NB4 (cell line): ENCODE results near the gene TBC1D23.

Experiments used
- DNase-seq: peaks from one replicate; pipeline ENCODE4 v3.0.0; 2010; ENCODE audit warnings: low read depth
- H3K4me3 ChIP-seq: one replicate; pipeline ENCODE4 v1.5.1; 2011; ENCODE audit warnings: mild to moderate bottlenecking, low read depth, low read length, moderate library complexity
- MYC ChIP-seq: IDR thresholded peaks from 2 replicates; pipeline ENCODE4 v1.6.1; 2011; ENCODE audit warnings: low read depth, low read length
- POLR2A ChIP-seq: IDR thresholded peaks from 2 replicates; pipeline ENCODE4 v1.6.1; 2011; ENCODE audit warnings: mild to moderate bottlenecking; ENCODE audit not compliant: insufficient read length; ENCODE audit errors: extremely low read depth
- TF ChIP-seq, protein P1 (sequence below): IDR thresholded peaks from one replicate; pipeline ENCODE4 v1.5.1; 2012; ENCODE audit warnings: low read depth, low read length
- TF ChIP-seq, protein P2 (sequence below): IDR thresholded peaks from 2 replicates; pipeline ENCODE4 v1.6.1; 2011; ENCODE audit warnings: low read depth, low read length

TBC1D23 gene

DNA sequence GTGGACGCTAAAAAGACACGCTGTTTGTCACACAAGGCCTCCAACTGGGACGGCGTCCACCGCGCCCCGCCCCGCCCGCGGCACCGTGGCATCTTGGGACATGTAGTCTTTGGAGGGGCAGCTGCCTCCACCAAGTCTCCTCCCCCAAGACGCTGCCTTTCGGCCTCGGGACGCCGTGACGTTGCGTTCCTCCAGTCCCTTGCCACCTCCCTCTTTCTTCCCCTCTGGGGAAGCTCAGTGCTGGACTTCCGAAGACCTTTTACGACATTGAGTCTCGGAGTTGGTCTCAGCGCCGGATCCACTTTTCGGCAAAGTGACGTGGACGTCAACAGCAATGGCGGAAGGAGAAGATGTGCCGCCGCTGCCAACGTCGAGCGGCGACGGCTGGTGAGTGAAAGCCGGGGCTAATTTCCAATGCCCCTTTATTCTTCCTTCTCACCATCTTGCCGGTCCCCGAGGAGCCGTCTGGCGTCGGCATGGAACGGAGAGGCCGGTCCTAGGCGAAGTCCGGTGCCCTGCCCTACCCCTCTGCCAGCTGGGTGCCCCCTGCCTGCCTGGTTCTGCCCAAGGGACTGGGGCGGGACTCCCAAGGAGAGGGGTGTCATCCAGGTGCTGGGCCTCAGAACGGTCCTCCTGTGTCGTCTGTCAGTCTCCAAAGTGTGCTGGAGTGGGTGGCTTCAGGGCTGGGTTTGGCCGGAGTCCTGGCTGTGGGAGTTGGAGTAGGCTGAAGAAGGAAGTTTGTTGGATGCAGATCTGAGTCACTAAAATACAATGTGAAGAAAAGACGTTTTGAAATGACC, at the start of gene TBC1D23:
TSS of gene TBC1D23 (plus strand) at position 308 of the 800 bp plus-strand sequence. CDS start at position 335, 27 bp downstream.
- TF ChIP-seq MYC, result peak; percentile 78
- TF ChIP-seq POLR2A, result peak; percentile 78
- TF ChIP-seq, protein P1, sequence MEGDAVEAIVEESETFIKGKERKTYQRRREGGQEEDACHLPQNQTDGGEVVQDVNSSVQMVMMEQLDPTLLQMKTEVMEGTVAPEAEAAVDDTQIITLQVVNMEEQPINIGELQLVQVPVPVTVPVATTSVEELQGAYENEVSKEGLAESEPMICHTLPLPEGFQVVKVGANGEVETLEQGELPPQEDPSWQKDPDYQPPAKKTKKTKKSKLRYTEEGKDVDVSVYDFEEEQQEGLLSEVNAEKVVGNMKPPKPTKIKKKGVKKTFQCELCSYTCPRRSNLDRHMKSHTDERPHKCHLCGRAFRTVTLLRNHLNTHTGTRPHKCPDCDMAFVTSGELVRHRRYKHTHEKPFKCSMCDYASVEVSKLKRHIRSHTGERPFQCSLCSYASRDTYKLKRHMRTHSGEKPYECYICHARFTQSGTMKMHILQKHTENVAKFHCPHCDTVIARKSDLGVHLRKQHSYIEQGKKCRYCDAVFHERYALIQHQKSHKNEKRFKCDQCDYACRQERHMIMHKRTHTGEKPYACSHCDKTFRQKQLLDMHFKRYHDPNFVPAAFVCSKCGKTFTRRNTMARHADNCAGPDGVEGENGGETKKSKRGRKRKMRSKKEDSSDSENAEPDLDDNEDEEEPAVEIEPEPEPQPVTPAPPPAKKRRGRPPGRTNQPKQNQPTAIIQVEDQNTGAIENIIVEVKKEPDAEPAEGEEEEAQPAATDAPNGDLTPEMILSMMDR, result no peak
- TF ChIP-seq, protein P2, sequence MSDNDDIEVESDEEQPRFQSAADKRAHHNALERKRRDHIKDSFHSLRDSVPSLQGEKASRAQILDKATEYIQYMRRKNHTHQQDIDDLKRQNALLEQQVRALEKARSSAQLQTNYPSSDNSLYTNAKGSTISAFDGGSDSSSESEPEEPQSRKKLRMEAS, result peak; percentile 69
- H3K4me3 ChIP-seq, result peak within 1 kb of the TSS; percentile 81
- DNase-seq, result peak; percentile 99

DNA sequence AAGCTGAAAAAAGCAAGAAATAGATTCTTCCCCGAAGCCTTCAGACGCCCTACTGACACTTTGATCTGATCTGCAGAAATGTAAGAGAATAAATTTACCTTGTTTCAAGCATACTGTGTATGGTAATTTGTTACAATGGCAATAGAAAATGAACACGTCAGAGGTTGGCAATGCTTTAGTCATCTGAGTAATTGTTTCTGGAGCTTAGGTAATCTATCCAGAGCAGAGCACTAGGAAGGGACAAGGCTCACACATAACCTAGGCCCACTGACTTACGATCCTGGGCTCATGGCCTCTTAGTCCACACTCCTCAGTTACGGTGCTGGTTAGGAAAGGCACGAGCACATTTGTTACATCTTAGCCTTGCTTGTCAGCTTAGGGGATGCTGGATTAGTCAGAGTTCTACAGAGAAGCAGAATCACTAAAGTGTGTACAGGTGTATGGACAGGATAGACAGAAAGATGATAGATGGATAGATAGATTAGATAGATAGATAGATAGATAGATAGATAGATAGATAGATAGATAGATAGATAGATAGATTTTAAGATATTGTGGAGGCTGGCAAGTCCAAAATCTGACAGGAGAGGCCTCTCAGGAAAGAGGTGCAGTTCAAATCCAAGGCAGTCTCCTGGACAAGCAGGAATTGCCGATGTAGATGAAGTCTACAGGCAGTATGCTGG, 46.8 kb upstream of the TBC1D23 start:
- DNase-seq, result no peak
- TF ChIP-seq POLR2A, result no peak
- TF ChIP-seq, protein P1, result no peak
- TF ChIP-seq, protein P2, result no peak
- TF ChIP-seq MYC, result no peak
- H3K4me3 ChIP-seq, result no peak overlapping the region

DNA sequence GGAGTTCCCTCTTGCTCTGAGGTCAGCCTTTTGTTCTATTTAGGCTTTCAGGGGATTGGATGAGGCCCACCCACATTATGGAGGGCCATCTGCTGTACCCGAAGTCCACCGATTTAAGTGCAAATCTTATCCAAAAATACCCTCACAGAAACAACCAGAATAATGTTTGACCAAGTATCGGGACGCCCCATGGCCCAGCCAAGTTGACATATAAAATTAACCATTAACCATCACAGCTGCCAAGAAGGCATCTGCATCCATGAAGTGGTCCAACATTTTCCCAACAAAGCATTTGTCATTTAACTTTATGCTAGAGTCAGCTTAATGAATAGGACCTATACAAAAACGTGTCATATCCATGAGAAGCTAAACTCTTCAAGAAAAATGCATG, 46.2 kb upstream of the TBC1D23 start:
- no peak for DNase-seq
- no peak overlapping the region for H3K4me3 ChIP-seq
- TF ChIP-seq POLR2A (no peak), MYC (no peak)
- TF ChIP-seq, protein P2, result no peak
- TF ChIP-seq, protein P1, result no peak

DNA sequence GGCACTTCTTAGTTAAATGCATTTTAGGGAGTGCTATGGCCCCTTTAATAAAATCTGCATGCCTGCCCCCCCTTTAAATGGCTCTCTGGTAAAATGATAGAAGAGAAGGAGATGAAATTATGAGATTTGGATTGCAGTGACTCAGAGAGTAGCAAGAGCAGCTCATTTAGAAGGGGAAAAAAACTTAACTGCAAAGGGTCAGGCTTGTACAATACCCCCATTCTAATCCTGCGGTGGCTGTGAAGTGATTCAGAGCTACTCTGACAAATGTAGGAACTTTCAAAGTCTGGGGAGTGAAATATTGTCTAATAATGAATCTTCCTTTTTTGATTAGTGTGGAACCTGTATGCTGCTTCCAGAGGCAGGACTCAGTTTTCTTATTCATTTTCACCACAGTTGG, 44.1 kb upstream of the TBC1D23 start:
- DNase-seq, result no peak
- TF ChIP-seq, protein P2, result no peak
- TF ChIP-seq, protein P1, result no peak
- no peak for TF ChIP-seq POLR2A
- no peak for TF ChIP-seq MYC
- no peak overlapping the region for H3K4me3 ChIP-seq

DNA sequence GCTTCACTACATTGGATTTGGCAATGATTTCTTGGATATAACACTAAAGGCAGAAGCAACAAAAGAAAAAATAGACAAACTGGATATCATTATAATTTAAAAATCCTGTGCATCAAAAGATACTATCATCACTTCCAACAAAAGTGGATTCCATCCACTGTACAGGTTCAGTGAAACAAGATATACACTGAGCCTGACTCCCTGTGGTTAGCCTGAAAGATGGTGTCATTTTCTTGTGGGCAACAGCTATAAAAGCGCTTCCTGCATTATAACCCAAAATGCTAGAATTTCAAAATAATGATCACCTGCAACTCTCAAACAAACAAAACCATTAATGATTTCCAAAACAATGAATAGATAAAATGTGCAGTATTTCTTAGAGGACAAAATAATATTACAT, 39.6 kb upstream of the TBC1D23 start:
- H3K4me3 ChIP-seq, result no peak overlapping the region
- DNase-seq, result peak; percentile 5
- TF ChIP-seq POLR2A (no peak), MYC (no peak)
- TF ChIP-seq, protein P1, result no peak
- TF ChIP-seq, protein P2, result no peak
